IMR-90 (cell line): ENCODE results near the gene LDLRAD1. TPM values are rescaled to one million over a fixed set of nuclear protein-coding genes. Genes with fewer than 3 reads are reported as not detected.

Experiments
- ATAC-seq: fragments of 200-7000 bp; cut with Tn5 transposase; 2 replicates; pipeline ENCODE4 v1.9.1; 2020; ENCODE audit warnings: low read depth, mild to moderate bottlenecking, moderate library complexity
- BruUV-seq: library from RNA; stranded (reverse); fragments of 400-500 nt; replicated peaks from 2 replicates; lab custom pipeline; 2021; lab: Mats Ljungman, UMichigan
- CTCF ChIA-PET: fragments of 300-600 bp; formaldehyde crosslinking; extraction: SDS; loops from one replicate; lab custom pipeline; 2021; ENCODE audit warnings: antibody characterized with exemption; lab: Yijun Ruan, JAX
- POLR2A ChIA-PET: fragments of 300-600 bp; sonication (Branson Sonifier 250); formaldehyde crosslinking; loops from one replicate; lab custom pipeline; 2022; ENCODE audit warnings: antibody characterized with exemption; ENCODE audit not compliant: unreplicated experiment; lab: Charles Lee
- DNase-seq: peaks from one replicate; pipeline ENCODE4 v3.0.0; 2013
- H2AFZ ChIP-seq: replicated peaks from 2 replicates; pipeline ENCODE3; 2013; ENCODE audit warnings: low read length, mild to moderate bottlenecking; ENCODE audit not compliant: poor library complexity
- H2AK5ac ChIP-seq: 2 replicates; pipeline ENCODE4 v1.6.1; 2013; ENCODE audit warnings: low read depth, low read length, inconsistent platforms
- H2AK9ac ChIP-seq: replicated peaks from 2 replicates; pipeline ENCODE3; 2013; ENCODE audit warnings: mild to moderate bottlenecking, low read depth, low read length, moderate library complexity; ENCODE audit not compliant: poor library complexity
- H2BK120ac ChIP-seq: 2 replicates; pipeline ENCODE4 v1.6.1; 2013; ENCODE audit warnings: low read depth, low read length, inconsistent platforms
- H2BK15ac ChIP-seq: 3 replicates; pipeline ENCODE4 v1.6.1; 2013; ENCODE audit warnings: low read depth, low read length, inconsistent platforms
- H2BK20ac ChIP-seq: 2 replicates; pipeline ENCODE4 v1.6.1; 2013; ENCODE audit warnings: low read depth, mild to moderate bottlenecking, inconsistent platforms, low read length, moderate library complexity
- H2BK5ac ChIP-seq: 2 replicates; pipeline ENCODE4 v1.6.1; 2013; ENCODE audit warnings: mild to moderate bottlenecking, low read depth, low read length, inconsistent platforms; ENCODE audit not compliant: poor library complexity, severe bottlenecking
- H3K14ac ChIP-seq: replicated peaks from 2 replicates; pipeline ENCODE4 v1.6.1; 2013; ENCODE audit warnings: low read depth, low read length, inconsistent platforms
- H3K18ac ChIP-seq: 2 replicates; pipeline ENCODE4 v1.6.1; 2013; ENCODE audit warnings: low read depth, low read length, control low read depth
- H3K23ac ChIP-seq: 2 replicates; pipeline ENCODE4 v1.6.1; 2013; ENCODE audit warnings: low read depth, low read length, inconsistent platforms
- H3K27ac ChIP-seq: 2 replicates; pipeline ENCODE4 v1.5.1; 2013; ENCODE audit warnings: mild to moderate bottlenecking, control low read depth, low read length; ENCODE audit not compliant: insufficient read depth
- H3K27me3 ChIP-seq: 2 replicates; pipeline ENCODE4 v1.6.1; 2013; ENCODE audit warnings: low read length; ENCODE audit not compliant: control insufficient read depth, insufficient read depth
- H3K36me3 ChIP-seq: 2 replicates; pipeline ENCODE4 v1.6.1; 2013; ENCODE audit warnings: low read length, mixed read lengths; ENCODE audit not compliant: control insufficient read depth, insufficient read depth
- H3K4ac ChIP-seq: 2 replicates; pipeline ENCODE4 v1.6.1; 2013; ENCODE audit warnings: low read depth, low read length, inconsistent platforms
- H3K4me1 ChIP-seq: 2 replicates; pipeline ENCODE4 v1.6.1; 2013; ENCODE audit warnings: low read length, mixed read lengths; ENCODE audit not compliant: control insufficient read depth, insufficient read depth
- H3K4me2 ChIP-seq: 2 replicates; pipeline ENCODE4 v1.6.1; 2013; ENCODE audit warnings: low read depth, mild to moderate bottlenecking, control low read depth, low read length, moderate library complexity
- H3K4me3 ChIP-seq: 2 replicates; pipeline ENCODE4 v1.5.1; 2013; ENCODE audit warnings: low read depth, mild to moderate bottlenecking, control low read depth, low read length, moderate library complexity; ENCODE audit not compliant: insufficient read depth
- H3K56ac ChIP-seq: 2 replicates; pipeline ENCODE4 v1.6.1; 2013; ENCODE audit warnings: low read length, inconsistent platforms; ENCODE audit not compliant: insufficient read depth; ENCODE audit errors: extremely low read depth
- H3K79me1 ChIP-seq, 2 experiments: 2 replicates each; pipeline ENCODE4 v1.6.1; 2013; ENCODE audit warnings: low read length in 2 of 2, inconsistent platforms in 1 of 2, low read depth in 1 of 2
- H3K9ac ChIP-seq: 2 replicates; pipeline ENCODE4 v1.6.1; 2013; ENCODE audit warnings: low read depth, low read length, control low read depth
- H3K9me1 ChIP-seq: 2 replicates; pipeline ENCODE4 v1.6.1; 2013; ENCODE audit warnings: low read length, inconsistent platforms; ENCODE audit not compliant: insufficient read depth
- H3K9me3 ChIP-seq: 2 replicates; pipeline ENCODE4 v1.6.1; 2013; ENCODE audit warnings: low read length; ENCODE audit not compliant: control insufficient read depth, insufficient read depth
- H4K20me1 ChIP-seq: 2 replicates; pipeline ENCODE4 v1.6.1; 2013; ENCODE audit warnings: low read length, inconsistent platforms; ENCODE audit not compliant: insufficient read depth
- H4K5ac ChIP-seq: 2 replicates; pipeline ENCODE4 v1.6.1; 2013; ENCODE audit warnings: mild to moderate bottlenecking, low read depth, low read length, control low read depth
- H4K8ac ChIP-seq, 2 experiments: 2 replicates each; pipeline ENCODE4 v1.6.1; 2013; ENCODE audit warnings: low read depth in 2 of 2, low read length in 2 of 2, control low read depth in 1 of 2, inconsistent platforms in 1 of 2
- H4K91ac ChIP-seq: 2 replicates; pipeline ENCODE4 v1.6.1; 2013; ENCODE audit warnings: low read depth, low read length, inconsistent platforms; ENCODE audit not compliant: insufficient read depth
- BHLHE40 ChIP-seq: fragments of 150-350 bp; IDR thresholded peaks from 2 replicates; pipeline ENCODE4 v1.6.1; 2016; ENCODE audit warnings: mild to moderate bottlenecking, low read depth, low read length
- CEBPB ChIP-seq: IDR thresholded peaks from 2 replicates; pipeline ENCODE4 v1.6.1; 2012; ENCODE audit warnings: low read depth, low read length, improper control_type of control experiment
- CTCF ChIP-seq: conservative IDR thresholded peaks from 2 replicates; pipeline ENCODE4 v1.5.1; 2012; ENCODE audit warnings: mild to moderate bottlenecking, low read depth, low read length, improper control_type of control experiment
- ELK1 ChIP-seq: fragments of 150-350 bp; IDR thresholded peaks from 2 replicates; pipeline ENCODE4 v1.6.1; 2016; ENCODE audit warnings: low read depth, mild to moderate bottlenecking, low read length, moderate library complexity, borderline replicate concordance
- FOS ChIP-seq: fragments of 150-350 bp; IDR thresholded peaks from 2 replicates; pipeline ENCODE4 v1.6.1; 2016; ENCODE audit warnings: low read depth, low read length
- MAFK ChIP-seq: IDR thresholded peaks from 2 replicates; pipeline ENCODE4 v1.6.1; 2012; ENCODE audit warnings: low read depth, low read length, improper control_type of control experiment
- MAZ ChIP-seq: IDR thresholded peaks from 2 replicates; pipeline ENCODE4 v1.6.1; 2012; ENCODE audit warnings: low read depth, mild to moderate bottlenecking, low read length, improper control_type of control experiment, moderate library complexity, borderline replicate concordance
- MXI1 ChIP-seq: IDR thresholded peaks from 2 replicates; pipeline ENCODE4 v1.6.1; 2012; ENCODE audit warnings: low read depth, mild to moderate bottlenecking, low read length, moderate library complexity, borderline replicate concordance
- NFE2L2 ChIP-seq: fragments of 150-350 bp; IDR thresholded peaks from 2 replicates; pipeline ENCODE4 v1.6.1; 2016; ENCODE audit warnings: low read depth, mild to moderate bottlenecking, low read length
- POLR2A ChIP-seq: IDR thresholded peaks from 2 replicates; pipeline ENCODE4 v1.6.1; 2012; ENCODE audit warnings: mild to moderate bottlenecking, low read depth, low read length
- RAD21 ChIP-seq: IDR thresholded peaks from 2 replicates; pipeline ENCODE4 v1.6.1; 2012; ENCODE audit warnings: low read length, improper control_type of control experiment
- RCOR1 ChIP-seq: IDR thresholded peaks from 2 replicates; pipeline ENCODE4 v1.6.1; 2012; ENCODE audit warnings: mild to moderate bottlenecking, low read length, improper control_type of control experiment; ENCODE audit not compliant: insufficient replicate concordance
- RFX5 ChIP-seq: IDR thresholded peaks from 2 replicates; pipeline ENCODE4 v1.8.0; 2012; ENCODE audit warnings: low read depth, mild to moderate bottlenecking, low read length, moderate library complexity
- SMC3 ChIP-seq: fragments of 150-350 bp; IDR thresholded peaks from 2 replicates; pipeline ENCODE4 v1.6.1; 2016; ENCODE audit warnings: low read depth, mild to moderate bottlenecking, antibody characterized with exemption, low read length, moderate library complexity
- USF2 ChIP-seq: fragments of 150-350 bp; IDR thresholded peaks from 2 replicates; pipeline ENCODE4 v1.6.1; 2017; ENCODE audit warnings: mild to moderate bottlenecking, antibody characterized with exemption, low read length, low read depth
- WGBS, 2 experiments: methylation state at CpG; one replicate each; pipeline versions ENCODE4 v1.1.5 to v1.1.7; 2013; ENCODE audit warnings: missing lambda C conversion rate in 2 of 2; ENCODE audit not compliant: insufficient read length in 1 of 2; ENCODE audit errors: extremely low coverage in 2 of 2; 5-methylcytosine and 5-hydroxymethylcytosine counted together
- dilution Hi-C: fragments of 300-500 bp; cut with HindIII; formaldehyde crosslinking; loops from one replicate; pipeline ENCODE4 v1.14.3; 2018; ENCODE audit warnings: low sequenced_read_pairs; ENCODE audit not compliant: unreplicated experiment
- in situ Hi-C: fragments of 300-500 bp; cut with MboI; formaldehyde crosslinking; loops from 3 replicates; pipeline ENCODE4 v1.14.3; 2019; ENCODE audit warnings: low sequenced_read_pairs, inconsistent platforms, mixed read lengths
- intact Hi-C: fragments of 100-400 bp; cut with micrococcal nuclease; formaldehyde crosslinking; loops from 2 replicates; pipeline ENCODE4 v1.10.0; 2022
- polyA plus RNA-seq, 3 experiments: library from polyadenylated mRNA; depleted of rRNA; stranded (reverse); fragments of >200 nt; gene quantifications; 2 replicates each; pipeline ENCODE4 v1.2.3, GENCODE V29; 2012; ENCODE audit warnings: low replicate concordance in 1 of 3
- total RNA-seq: library from RNA; depleted of rRNA; stranded (reverse); fragments of >200 nt; gene quantifications from 2 replicates; pipeline ENCODE4 v1.2.3, GENCODE V29; 2012

Gene LDLRAD1
- total and polyA plus RNA-seq, 2 of the 4 experiments (the other 2 are of a cell fraction), result not detected

GRCh38 chr1:54010415-54011117 lies 7.4 kb downstream of the LDLRAD1 start:
- Histone ChIP-seq H2BK20ac (no peak overlapping the region), H2BK120ac (no peak overlapping the region), H3K18ac (no peak overlapping the region), H3K79me1 (no peaks in the 10 kb centered on the region), H3K27me3 (peaks cover 78% of the 10 kb centered on the region), H2AK5ac (no peak overlapping the region), H4K91ac (no peak overlapping the region), H4K20me1 (no peaks in the 10 kb centered on the region), H3K4ac (no peak overlapping the region), H3K9me1 (peaks cover 3% of the 10 kb centered on the region; the same call in 1 of the 2 replicates), H3K4me3 (no peak overlapping the region), H4K5ac (no peak overlapping the region), H2AFZ (peak overlapping the region; percentile 51), H3K4me2 (no peak overlapping the region), H2BK15ac (no peak overlapping the region), H4K8ac (no peak overlapping the region), H3K27ac (no peak overlapping the region), H3K36me3 (no peaks in the 10 kb centered on the region), H3K23ac (no peak overlapping the region), H3K9ac (no peak overlapping the region), H3K4me1 (no peaks in the 10 kb centered on the region), H3K9me3 (no peaks in the 10 kb centered on the region), H3K14ac (no peak overlapping the region), H3K56ac (no peak overlapping the region), H2BK5ac (no peak overlapping the region), H2AK9ac (no peak overlapping the region)
- no TSS peak for BruUV-seq
- no peak for TF ChIP-seq NFE2L2
- TF ChIP-seq RCOR1, result no peak
- no peak for TF ChIP-seq FOS
- no peak for TF ChIP-seq CTCF
- no peak for TF ChIP-seq SMC3
- no peak for TF ChIP-seq MAZ
- TF ChIP-seq MAFK, result no peak
- no peak for TF ChIP-seq MXI1
- no peak for TF ChIP-seq CEBPB
- TF ChIP-seq BHLHE40, result no peak
- no peak for TF ChIP-seq RAD21
- TF ChIP-seq USF2, result no peak
- TF ChIP-seq RFX5, result no peak
- no peak for TF ChIP-seq POLR2A
- TF ChIP-seq ELK1, result no peak
- POLR2A ChIA-PET, result no interaction called here
- ATAC-seq, result no peak
- DNase-seq, result no peak
- intact Hi-C loops (no loop called here), in situ Hi-C loops (no loop called here), dilution Hi-C loops (no loop called here)
- CTCF ChIA-PET, result no interaction called here
- WGBS, 2 experiments, result 44% methylated on average over 2 of the region's 5 CpGs; no CpG with 5 or more reads in 1 of the 2 experiments
